ENCODE results near the gene NIFK. TPM values are rescaled to one million over a fixed set of nuclear protein-coding genes. Genes with fewer than 3 reads are reported as not detected.

The NIFK gene
- total and polyA plus RNA-seq, 2 donors (not counting 3 experiments of a cell fraction or from before 2014, with no cell fraction given): 10.7 to 59.7 TPM

GRCh38 chr2:121723316-121723715 lies 13.4 kb downstream of the NIFK start:
- no peak for TF ChIP-seq MAX (IDR thresholded peaks at IDR 0.05; ENCODE audit: insufficient read depth, insufficient read length)
- TF ChIP-seq POLR2AphosphoS5 (IDR thresholded peaks at IDR 0.05; ENCODE audit: insufficient read depth, low read depth, low read length): no peak
- no peak for TF ChIP-seq JUN (IDR thresholded peaks at IDR 0.05; ENCODE audit: borderline replicate concordance, insufficient read depth, insufficient read length, low read depth)
- TF ChIP-seq POLR2A (IDR thresholded peaks at IDR 0.05; ENCODE audit: low read depth, low read length): no peak
- no peak for TF ChIP-seq CTCF (IDR thresholded peaks at IDR 0.05; ENCODE audit: extremely low read depth in 1 of 2, insufficient read depth in 1 of 2, low read depth in 1 of 2, low read length in 2 of 2)
- no peak for TF ChIP-seq EZH2 (IDR thresholded peaks at IDR 0.05; ENCODE audit: borderline replicate concordance, low read depth, low read length, severe bottlenecking)
- no peak for TF ChIP-seq FOS (IDR thresholded peaks at IDR 0.05; ENCODE audit: borderline replicate concordance, insufficient read depth, low read length)
- dilution Hi-C loops (cut with MboI; ENCODE audit: extremely low pct_ligation_motif_present, low sequenced_read_pairs): no loop called here
- DNase-seq (ENCODE audit: low read depth, low spot score) (no peak), FAIRE-seq (no peak)
- H3K36me3 ChIP-seq (ENCODE audit: control insufficient read depth in 2 of 2, extremely low read depth in 1 of 2, insufficient read depth in 2 of 2, low read length in 2 of 2): peaks cover 0 to 5% of the 10 kb centered on the region in 2 experiments
- H3K27me3 ChIP-seq (ENCODE audit: control insufficient read depth in 2 of 2, insufficient read depth in 2 of 2, low read length in 2 of 2): no peaks in the 10 kb centered on the region
- no peaks in the 10 kb centered on the region for H3K9me3 ChIP-seq (replicated peaks; ENCODE audit: control insufficient read depth, insufficient read depth, low read length)
- POLR2A ChIA-PET: no interaction called here
- intact Hi-C loops (cut with micrococcal nuclease): no loop called here
- CTCF ChIA-PET: no interaction called here
- H3K4me2 ChIP-seq (ENCODE audit: insufficient read depth, low read length): no peak overlapping the region
- no peaks in the 10 kb centered on the region for H3K9me1 ChIP-seq (replicated peaks; ENCODE audit: control insufficient read depth, extremely low read depth, insufficient read depth, low read length)
- H3K79me2 ChIP-seq (ENCODE audit: control insufficient read depth, insufficient read depth, low read length): no peaks in the 10 kb centered on the region
- H3K9ac ChIP-seq (replicated peaks; ENCODE audit: extremely low read depth, insufficient read depth, low read length): no peak overlapping the region
- H2AFZ ChIP-seq (ENCODE audit: low read depth, low read length): no peak overlapping the region
- H3K4me3 ChIP-seq (replicated peaks in 1 of 3; ENCODE audit: insufficient read depth in 1 of 3, low read depth in 1 of 3, low read length in 3 of 3): no peak overlapping the region
- no peaks in the 10 kb centered on the region for H3K4me1 ChIP-seq (ENCODE audit: control insufficient read depth, extremely low read depth, insufficient read depth, low read length)
- H4K20me1 ChIP-seq (replicated peaks; ENCODE audit: control insufficient read depth, extremely low read depth, insufficient read depth, low read length): no peaks in the 10 kb centered on the region
- BruUV-seq (replicated peaks): no TSS peak
- H3K27ac ChIP-seq (ENCODE audit: insufficient read depth, low read depth, low read length): no peak overlapping the region

Data from endothelial cell of umbilical vein (primary cell).